CD14-positive monocyte (primary cell): Measurements from ENCODE around the gene TMTC1. TPM values are rescaled to one million over a fixed set of nuclear protein-coding genes. Genes with fewer than 3 reads are reported as not detected.
"Not testable (repeated sequence)": the region's sequence is repeated elsewhere in the genome, so short reads cannot be mapped to it uniquely, and the experiment has no call there.

Experiments
- DNase-seq, 3 donors: peaks; one replicate each; pipeline ENCODE4 v3.0.0-alpha.2; 2011 to 2022
- H2AFZ ChIP-seq: 2 replicates; pipeline ENCODE4 v1.6.0; 2012; ENCODE audit warnings: mild to moderate bottlenecking, low read depth, low read length, inconsistent platforms; ENCODE audit not compliant: insufficient read depth, poor library complexity, severe bottlenecking
- H3K27ac ChIP-seq, 2 donors: 1 replicate in 1 of 2; 2 replicates in 1 of 2; pipeline ENCODE4 v1.5.1; 2012 to 2013; ENCODE audit warnings: low read length in 2 of 2, control low read depth in 1 of 2, inconsistent platforms in 1 of 2, low read depth in 1 of 2, mild to moderate bottlenecking in 1 of 2
- H3K27me3 ChIP-seq, 2 donors: one replicate each; pipeline versions ENCODE4 v1.6.0 to v1.6.1; 2011 to 2013; ENCODE audit warnings: low read length in 2 of 2; ENCODE audit not compliant: control insufficient read depth in 2 of 2, insufficient read depth in 2 of 2
- H3K36me3 ChIP-seq, 2 donors: replicated peaks in 1 of 2; 1 replicate in 1 of 2; 2 replicates in 1 of 2; pipeline versions ENCODE4 v1.5.1 to v1.6.1; 2012 to 2013; ENCODE audit warnings: low read length in 2 of 2, control low read depth in 1 of 2, inconsistent platforms in 1 of 2, mild to moderate bottlenecking in 1 of 2; ENCODE audit not compliant: insufficient read depth in 2 of 2, control insufficient read depth in 1 of 2
- H3K4me1 ChIP-seq, 2 donors: 1 replicate in 1 of 2; 2 replicates in 1 of 2; pipeline versions ENCODE4 v1.5.1 to v1.6.1; 2012 to 2013; ENCODE audit warnings: low read length in 2 of 2, control low read depth in 1 of 2, inconsistent platforms in 1 of 2, mild to moderate bottlenecking in 1 of 2, moderate library complexity in 1 of 2; ENCODE audit not compliant: insufficient read depth in 2 of 2, control insufficient read depth in 1 of 2
- H3K4me2 ChIP-seq: replicated peaks from 2 replicates; pipeline ENCODE3; 2012; ENCODE audit warnings: low read length, moderate library complexity, mild to moderate bottlenecking; ENCODE audit not compliant: poor library complexity, severe bottlenecking; ENCODE audit errors: extremely low read depth
- H3K4me3 ChIP-seq, 3 experiments: fragments of 200-600 bp in 1 of 3; sonication (generic) in 1 of 3; replicated peaks in 1 of 3; 1 replicate in 2 of 3; 2 replicates in 1 of 3; pipeline ENCODE4 v1.5.1; 2011 to 2013; ENCODE audit warnings: low read length in 3 of 3, mild to moderate bottlenecking in 3 of 3, control low read depth in 2 of 3, low read depth in 2 of 3, inconsistent platforms in 1 of 3, moderate library complexity in 1 of 3
- H3K79me2 ChIP-seq: 2 replicates; pipeline ENCODE4 v1.6.0; 2012; ENCODE audit warnings: mild to moderate bottlenecking, control low read depth, inconsistent platforms, low read length, moderate library complexity; ENCODE audit not compliant: insufficient read depth
- H3K9ac ChIP-seq: 2 replicates; pipeline ENCODE4 v1.6.0; 2017; ENCODE audit warnings: low read length, mild to moderate bottlenecking; ENCODE audit not compliant: insufficient read depth, poor library complexity, severe bottlenecking
- H3K9me3 ChIP-seq, 2 donors: replicated peaks in 1 of 2; 1 replicate in 1 of 2; 2 replicates in 1 of 2; pipeline versions ENCODE4 v1.5.1 to v1.6.1; 2012 to 2013; ENCODE audit warnings: low read length in 2 of 2, control low read depth in 1 of 2; ENCODE audit not compliant: control insufficient read depth in 1 of 2, insufficient read depth in 1 of 2
- H4K20me1 ChIP-seq: 2 replicates; pipeline ENCODE4 v1.6.0; 2012; ENCODE audit warnings: mild to moderate bottlenecking, low read length, control low read depth, moderate library complexity; ENCODE audit not compliant: insufficient read depth
- H3K27ac Mint-ChIP-seq, 7 donors: one replicate each; pipeline ENCODE4 v1.8.0; 2020; ENCODE audit warnings: mild to moderate bottlenecking in 7 of 7, mixed read lengths in 7 of 7, moderate library complexity in 6 of 7, inconsistent platforms in 2 of 7
- H3K27me3 Mint-ChIP-seq, 3 donors: one replicate each; pipeline ENCODE4 v1.8.0; 2021 to 2022; ENCODE audit warnings: low read depth in 3 of 3, mild to moderate bottlenecking in 3 of 3, mixed read lengths in 3 of 3, moderate library complexity in 3 of 3, inconsistent platforms in 1 of 3
- H3K36me3 Mint-ChIP-seq, 2 donors: one replicate each; pipeline ENCODE4 v1.8.0; 2020; ENCODE audit warnings: mixed read lengths in 2 of 2, inconsistent platforms in 1 of 2, mild to moderate bottlenecking in 1 of 2
- H3K4me1 Mint-ChIP-seq: one replicate; pipeline ENCODE4 v1.8.0; 2020; ENCODE audit warnings: mild to moderate bottlenecking, mixed read lengths
- H3K4me3 Mint-ChIP-seq, 2 donors: one replicate each; pipeline ENCODE4 v1.8.0; 2020; ENCODE audit warnings: mild to moderate bottlenecking in 2 of 2, mixed read lengths in 2 of 2, moderate library complexity in 1 of 2
- H3K9me3 Mint-ChIP-seq, 7 donors: one replicate each; pipeline ENCODE4 v1.8.0; 2020 to 2022; ENCODE audit warnings: mixed read lengths in 7 of 7, mild to moderate bottlenecking in 6 of 7, moderate library complexity in 6 of 7, inconsistent platforms in 2 of 7
- WGBS: methylation state at CpG from one replicate; pipeline ENCODE4 v1.1.5; 2013; ENCODE audit warnings: missing lambda C conversion rate; ENCODE audit not compliant: insufficient coverage; 5-methylcytosine and 5-hydroxymethylcytosine counted together
- intact Hi-C, 2 donors: fragments of 100-400 bp; cut with micrococcal nuclease; formaldehyde crosslinking; loops; one replicate each; pipeline versions ENCODE4 v1.15.0 to v1.15.1; 2023
- polyA plus RNA-seq, 3 donors: library from polyadenylated mRNA; depleted of rRNA in 1 of 3; unstranded in 2 of 3; stranded (reverse) in 1 of 3; fragments of 300-500 nt in 2 of 3; fragments of >200 nt in 1 of 3; fragmentation: Illumina TruSeq in 2 of 3; gene quantifications; 1 replicate in 2 of 3; 2 replicates in 1 of 3; pipeline ENCODE4 v1.2.3, GENCODE V29; 2012 to 2021
- TF ChIP-seq, protein P1 (sequence below): fragments of 200-600 bp; IDR thresholded peaks from one replicate; pipeline ENCODE4 v1.8.0; 2022; ENCODE audit warnings: antibody characterized with exemption, mild to moderate bottlenecking

The TMTC1 gene
- polyA plus RNA-seq, 3 donors, result 0.57 to 5.6 (median 2.1) TPM

DNA sequence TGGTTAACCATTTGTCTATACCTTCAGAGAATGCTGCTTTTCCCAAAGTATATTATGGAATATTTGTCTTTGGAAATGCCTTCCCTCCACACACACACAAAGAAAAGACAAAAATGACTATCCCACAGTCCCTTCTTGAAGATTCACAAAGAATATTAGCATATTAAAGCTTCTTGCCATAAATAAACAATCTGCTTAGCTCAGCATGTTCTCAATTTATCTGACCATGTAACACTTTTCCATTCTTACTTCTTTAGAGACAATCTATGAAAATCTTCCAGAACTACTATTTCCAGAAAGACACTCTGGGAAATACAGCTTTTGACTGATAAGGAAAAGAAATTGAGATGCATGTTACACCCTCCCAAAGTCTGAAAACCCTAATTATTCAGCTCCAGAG is 227.4 kb downstream of the TMTC1 start:
- no peak for DNase-seq
- Mint-ChIP-seq H3K36me3 (peaks cover 0 to 14% of the 10 kb centered on the region in 2 donors), H3K4me1 (peaks cover 2% of the 10 kb centered on the region)

DNA sequence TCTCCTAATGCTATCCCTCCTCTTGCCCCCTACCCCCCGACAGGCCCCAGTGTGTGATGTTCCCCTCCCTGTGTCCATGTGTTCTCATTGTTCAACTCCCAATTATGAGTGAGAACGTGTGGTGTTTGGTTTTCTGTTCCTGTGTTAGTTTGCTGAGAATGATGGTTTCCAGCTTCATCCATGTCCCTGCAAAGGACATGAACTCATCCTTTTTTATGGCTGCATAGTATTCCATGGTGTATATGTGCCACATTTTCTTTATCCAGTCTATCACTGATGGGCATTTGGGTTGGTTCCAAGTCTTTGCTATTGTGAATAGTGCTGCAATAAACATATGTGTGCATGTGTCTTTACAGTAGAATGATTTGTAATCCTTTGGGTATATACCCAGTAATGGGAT is 228.3 kb downstream of the TMTC1 start:
- H4K20me1 ChIP-seq, H3K36me3 ChIP-seq, intact Hi-C loops, H3K4me3 Mint-ChIP-seq, H3K4me1 ChIP-seq, H3K4me1 Mint-ChIP-seq, H3K27ac ChIP-seq, H3K27me3 ChIP-seq, H3K9ac ChIP-seq, H3K9me3 ChIP-seq, H3K79me2 ChIP-seq, H3K27me3 Mint-ChIP-seq, H3K4me3 ChIP-seq, DNase-seq, H3K9me3 Mint-ChIP-seq, H2AFZ ChIP-seq, H3K4me2 ChIP-seq: not testable (repeated sequence)
- no CpG with 5 or more reads among the region's 2 CpGs for WGBS
- Mint-ChIP-seq H3K36me3 (peaks cover 0 to 14% of the 10 kb centered on the region in 2 donors), H3K27ac (peak overlapping the region in 1 of 7 donors; percentile 43)

More for the DNA sequence above, 227.4 kb downstream of the TMTC1 start:
- H3K4me3 Mint-ChIP-seq, result no peak overlapping the region
- Histone ChIP-seq H3K4me1 (no peaks in the 10 kb centered on the region), H3K36me3 (no peaks in the 10 kb centered on the region), H3K79me2 (no peaks in the 10 kb centered on the region), H3K27me3 (no peaks in the 10 kb centered on the region), H3K27ac (no peak overlapping the region), H3K9ac (no peak overlapping the region), H3K9me3 (no peaks in the 10 kb centered on the region), H2AFZ (no peak overlapping the region), H3K4me2 (no peak overlapping the region), H3K4me3 (no peak overlapping the region), H4K20me1 (no peaks in the 10 kb centered on the region)
- peaks cover 0 to 3% (median 0%) of the 10 kb centered on the region in 7 donors for H3K9me3 Mint-ChIP-seq
- TF ChIP-seq, protein P1, sequence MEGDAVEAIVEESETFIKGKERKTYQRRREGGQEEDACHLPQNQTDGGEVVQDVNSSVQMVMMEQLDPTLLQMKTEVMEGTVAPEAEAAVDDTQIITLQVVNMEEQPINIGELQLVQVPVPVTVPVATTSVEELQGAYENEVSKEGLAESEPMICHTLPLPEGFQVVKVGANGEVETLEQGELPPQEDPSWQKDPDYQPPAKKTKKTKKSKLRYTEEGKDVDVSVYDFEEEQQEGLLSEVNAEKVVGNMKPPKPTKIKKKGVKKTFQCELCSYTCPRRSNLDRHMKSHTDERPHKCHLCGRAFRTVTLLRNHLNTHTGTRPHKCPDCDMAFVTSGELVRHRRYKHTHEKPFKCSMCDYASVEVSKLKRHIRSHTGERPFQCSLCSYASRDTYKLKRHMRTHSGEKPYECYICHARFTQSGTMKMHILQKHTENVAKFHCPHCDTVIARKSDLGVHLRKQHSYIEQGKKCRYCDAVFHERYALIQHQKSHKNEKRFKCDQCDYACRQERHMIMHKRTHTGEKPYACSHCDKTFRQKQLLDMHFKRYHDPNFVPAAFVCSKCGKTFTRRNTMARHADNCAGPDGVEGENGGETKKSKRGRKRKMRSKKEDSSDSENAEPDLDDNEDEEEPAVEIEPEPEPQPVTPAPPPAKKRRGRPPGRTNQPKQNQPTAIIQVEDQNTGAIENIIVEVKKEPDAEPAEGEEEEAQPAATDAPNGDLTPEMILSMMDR, result no peak
- H3K27me3 Mint-ChIP-seq, result peaks cover 0 to 4% (median 0%) of the 10 kb centered on the region in 3 donors
- intact Hi-C loops, result no loop called here
- H3K27ac Mint-ChIP-seq, result no peak overlapping the region
